OCI-LY7 (cell line): ENCODE data around the gene TXNRD1. TPM values are rescaled to one million over a fixed set of nuclear protein-coding genes. Genes with fewer than 3 reads are reported as not detected.

Experiments used
- total RNA-seq, 2 experiments: library from RNA; depleted of rRNA in 1 of 2; stranded (reverse); fragments of >200 nt in 1 of 2; shearing (Covaris generic) in 1 of 2; gene quantifications; 2 replicates each; pipeline ENCODE4 v1.2.3, GENCODE V29; 2014 to 2022

TXNRD1 gene
- total RNA-seq, 2 experiments from 2014 or later, result 117 to 132 TPM

Other genes starting within 250 kb of the TXNRD1 start
- gene TDG, start 249.9 kb upstream of the TXNRD1 start, total RNA-seq (2014; rRNA removed; shearing (Covaris generic)), result 39.4 and 43.3 TPM in 2 replicates
- gene TDG, start 249.9 kb upstream of the TXNRD1 start, total RNA-seq (2022), result 49.1 and 55.3 TPM in 2 replicates
- not detected in 2 replicates for gene GLT8D2, start 165.6 kb upstream of the TXNRD1 start, total RNA-seq (2014; rRNA removed; shearing (Covaris generic))
- gene GLT8D2, start 165.6 kb upstream of the TXNRD1 start, total RNA-seq (2022), result not detected in 2 replicates
- 8.7 and 14.6 TPM in 2 replicates for gene HCFC2, start 151.2 kb upstream of the TXNRD1 start, total RNA-seq (2014; rRNA removed; shearing (Covaris generic))
- 11.8 and 14.2 TPM in 2 replicates for gene HCFC2, start 151.2 kb upstream of the TXNRD1 start, total RNA-seq (2022)
- 21.6 and 30.2 TPM in 2 replicates for gene NFYB, start 77.6 kb upstream of the TXNRD1 start, total RNA-seq (2014; rRNA removed; shearing (Covaris generic))
- gene NFYB, start 77.6 kb upstream of the TXNRD1 start, total RNA-seq (2022), result 38.5 and 40.3 TPM in 2 replicates
- gene EID3, start 88.0 kb downstream of the TXNRD1 start, total RNA-seq (2014; rRNA removed; shearing (Covaris generic)), result 7.2 and 8.2 TPM in 2 replicates
- gene EID3, start 88.0 kb downstream of the TXNRD1 start, total RNA-seq (2022), result 5.1 and 5.5 TPM in 2 replicates
- 35.8 and 41.6 TPM in 2 replicates for gene CHST11, start 241.2 kb downstream of the TXNRD1 start, total RNA-seq (2014; rRNA removed; shearing (Covaris generic))
- 15.2 and 16.8 TPM in 2 replicates for gene CHST11, start 241.2 kb downstream of the TXNRD1 start, total RNA-seq (2022)